Neural cell (in vitro differentiated cells): ENCODE measurements around the gene CD180. TPM values are rescaled to one million over a fixed set of nuclear protein-coding genes. Genes with fewer than 3 reads are reported as not detected.
"Not testable (repeated sequence)": the region's sequence is repeated elsewhere in the genome, so short reads cannot be mapped to it uniquely, and the experiment has no call there.

Experiments
- H2AFZ ChIP-seq: fragments of 200-600, 300-800 bp; sonication (generic), shearing (Covaris generic); 2 replicates; pipeline ENCODE4 v1.6.0; 2014; ENCODE audit warnings: low read depth, mild to moderate bottlenecking, antibody characterized with exemption, low read length, moderate library complexity
- H3F3A ChIP-seq: fragments of 200-600 bp; shearing (Covaris generic); 2 replicates; pipeline ENCODE4 v1.6.1; 2016; ENCODE audit warnings: mild to moderate bottlenecking, moderate library complexity, mixed read lengths, antibody characterized with exemption, low read length; ENCODE audit not compliant: insufficient read depth, poor library complexity, severe bottlenecking
- H3K27ac ChIP-seq: fragments of 200-600, 300-800 bp; sonication (generic), shearing (Covaris generic); 2 replicates; pipeline ENCODE4 v1.5.1; 2014; ENCODE audit warnings: mild to moderate bottlenecking, low read length, moderate library complexity
- H3K27me3 ChIP-seq: fragments of 300-800, 200-600 bp; sonication (generic), shearing (Covaris generic); 2 replicates; pipeline ENCODE4 v1.6.0; 2014; ENCODE audit warnings: mild to moderate bottlenecking, low read depth, low read length, moderate library complexity; ENCODE audit not compliant: insufficient read depth
- H3K36me3 ChIP-seq: fragments of 300-800, 200-600 bp; sonication (generic), shearing (Covaris generic); 2 replicates; pipeline ENCODE4 v1.5.1; 2014; ENCODE audit warnings: mild to moderate bottlenecking, antibody characterized with exemption, low read length, moderate library complexity; ENCODE audit not compliant: insufficient read depth
- H3K4me2 ChIP-seq: fragments of 300-800, 200-600 bp; sonication (generic), shearing (Covaris generic); 2 replicates; pipeline ENCODE4 v1.6.0; 2014; ENCODE audit warnings: mild to moderate bottlenecking, low read length
- H3K4me3 ChIP-seq: fragments of 300-800, 200-600 bp; sonication (generic), shearing (Covaris generic); 2 replicates; pipeline ENCODE4 v1.5.1; 2014; ENCODE audit warnings: mild to moderate bottlenecking, low read length, moderate library complexity
- H3K79me2 ChIP-seq: fragments of 200-600 bp; shearing (Covaris generic); replicated peaks from 2 replicates; pipeline ENCODE4 v1.6.0; 2014; ENCODE audit warnings: mild to moderate bottlenecking, low read length, moderate library complexity; ENCODE audit not compliant: insufficient read depth
- H3K9ac ChIP-seq: fragments of 300-800, 200-600 bp; sonication (generic), shearing (Covaris generic); 2 replicates; pipeline ENCODE4 v1.6.1; 2016; ENCODE audit warnings: mild to moderate bottlenecking, low read length, mixed read lengths
- H3K9me2 ChIP-seq: fragments of 200-600 bp; shearing (Covaris generic); 2 replicates; pipeline ENCODE4 v1.6.1; 2016; ENCODE audit warnings: mild to moderate bottlenecking, low read length, mixed read lengths; ENCODE audit not compliant: insufficient read depth
- H3K9me3 ChIP-seq: fragments of 200-600, 300-800 bp; sonication (generic), shearing (Covaris generic); 2 replicates; pipeline ENCODE4 v1.6.1; 2016; ENCODE audit warnings: mild to moderate bottlenecking, mixed run types, low read length, moderate library complexity, mixed read lengths
- H4K20me1 ChIP-seq: fragments of 200-600 bp; shearing (Covaris generic); 2 replicates; pipeline ENCODE4 v1.6.1; 2016; ENCODE audit warnings: mild to moderate bottlenecking, mixed run types; ENCODE audit not compliant: insufficient read depth
- EP300 ChIP-seq: fragments of 450-650 bp; conservative IDR thresholded peaks from 2 replicates; pipeline ENCODE4 v1.6.1; 2014; ENCODE audit warnings: antibody characterized with exemption, mild to moderate bottlenecking, moderate library complexity; ENCODE audit not compliant: poor library complexity, severe bottlenecking
- EZH2 ChIP-seq: fragments of 200-600, 300-800 bp; shearing (Covaris generic), sonication (generic); IDR thresholded peaks from 2 replicates; pipeline ENCODE4 v1.6.1; 2014; ENCODE audit warnings: antibody characterized with exemption, low read length, borderline replicate concordance, mild to moderate bottlenecking; ENCODE audit not compliant: insufficient read depth, poor library complexity, severe bottlenecking
- MXI1 ChIP-seq: fragments of 450-650 bp; conservative IDR thresholded peaks from 2 replicates; pipeline ENCODE4 v1.6.1; 2014; ENCODE audit warnings: antibody characterized with exemption, mild to moderate bottlenecking; ENCODE audit not compliant: poor library complexity, severe bottlenecking
- POLR2AphosphoS5 ChIP-seq: IDR thresholded peaks from 2 replicates; pipeline ENCODE4 v1.6.1; 2012
- RAD21 ChIP-seq: fragments of 450-650 bp; conservative IDR thresholded peaks from 2 replicates; pipeline ENCODE4 v1.6.1; 2014; ENCODE audit warnings: antibody characterized with exemption, mild to moderate bottlenecking, moderate library complexity
- REST ChIP-seq: IDR thresholded peaks from 2 replicates; pipeline ENCODE4 v1.6.1; 2012; ENCODE audit warnings: borderline replicate concordance
- SMC3 ChIP-seq: fragments of 450-650 bp; conservative IDR thresholded peaks from 2 replicates; pipeline ENCODE4 v1.6.1; 2014; ENCODE audit warnings: antibody characterized with exemption, mild to moderate bottlenecking, moderate library complexity; ENCODE audit not compliant: poor library complexity
- TAF1 ChIP-seq: IDR thresholded peaks from 2 replicates; pipeline ENCODE4 v1.6.1; 2012; ENCODE audit warnings: low read depth
- polyA plus RNA-seq: library from polyadenylated mRNA; depleted of rRNA; stranded (reverse); fragments of >200 nt; gene quantifications from 2 replicates; pipeline ENCODE4 v1.2.3, GENCODE V29; 2014
- TF ChIP-seq, protein P1 (sequence below): fragments of 450-650 bp; IDR thresholded peaks from 2 replicates; pipeline ENCODE4 v1.5.1; 2014; ENCODE audit warnings: antibody characterized with exemption, mild to moderate bottlenecking, moderate library complexity; ENCODE audit not compliant: poor library complexity, severe bottlenecking

Gene CD180
- polyA plus RNA-seq, 1 donor from 2014 or later, result not detected

DNA sequence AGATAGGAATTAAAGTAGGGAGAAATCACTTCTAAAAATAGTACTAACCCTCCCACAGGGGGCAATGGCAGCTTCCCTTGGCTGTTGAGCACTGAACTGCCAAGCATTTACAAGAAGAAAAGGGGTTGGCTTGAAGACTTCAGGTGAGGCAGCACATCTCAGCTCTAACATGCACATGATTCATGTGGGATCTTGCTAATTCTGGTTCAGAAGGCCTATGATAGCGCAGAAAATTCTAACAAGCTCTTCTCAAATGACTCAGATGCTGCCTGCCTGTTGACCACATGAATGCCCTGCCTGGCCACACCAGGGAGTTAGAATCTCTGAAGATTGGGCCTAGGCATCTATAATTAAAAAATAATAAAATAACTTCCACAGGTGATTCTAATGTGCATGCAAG is 22.6 kb downstream of the CD180 start:
- H3K4me3 ChIP-seq, result no peak overlapping the region
- H3K79me2 ChIP-seq, result no peaks in the 10 kb centered on the region
- H3K4me2 ChIP-seq, result no peak overlapping the region
- no peak overlapping the region for H3K9ac ChIP-seq
- H2AFZ ChIP-seq, result no peak overlapping the region
- TF ChIP-seq RAD21 (no peak), MXI1 (no peak)
- H3K9me2 ChIP-seq, result no peaks in the 10 kb centered on the region
- no peaks in the 10 kb centered on the region for H3F3A ChIP-seq
- no peaks in the 10 kb centered on the region for H3K9me3 ChIP-seq
- no peaks in the 10 kb centered on the region for H4K20me1 ChIP-seq
- no peaks in the 10 kb centered on the region for H3K27me3 ChIP-seq
- H3K36me3 ChIP-seq, result no peaks in the 10 kb centered on the region
- H3K27ac ChIP-seq, result no peak overlapping the region

DNA sequence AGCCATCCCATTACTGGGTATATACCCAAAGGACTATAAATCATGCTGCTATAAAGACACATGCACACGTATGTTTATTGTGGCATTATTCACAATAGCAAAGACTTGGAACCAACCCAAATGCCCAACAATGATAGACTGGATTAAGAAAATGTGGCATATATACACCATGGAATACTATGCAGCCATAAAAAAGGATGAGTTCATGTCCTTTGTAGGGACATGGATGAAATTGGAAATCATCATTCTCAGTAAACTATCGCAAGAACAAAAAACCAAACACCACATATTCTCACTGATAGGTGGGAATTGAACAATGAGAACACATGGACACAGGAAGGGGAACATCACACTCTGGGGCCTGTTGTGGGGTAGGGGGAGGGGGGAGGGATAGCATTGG is 23.2 kb downstream of the CD180 start:
- not testable (repeated sequence) for H3K9ac ChIP-seq, H4K20me1 ChIP-seq, H3K4me2 ChIP-seq, H2AFZ ChIP-seq, H3K9me3 ChIP-seq, H3F3A ChIP-seq, H3K36me3 ChIP-seq, H3K9me2 ChIP-seq, H3K27ac ChIP-seq, H3K27me3 ChIP-seq, H3K79me2 ChIP-seq, H3K4me3 ChIP-seq

GRCh38 chr5:67170767-67171166 is 25.8 kb downstream of the CD180 start:
- no peak overlapping the region for H3K9ac ChIP-seq
- no peaks in the 10 kb centered on the region for H3K9me2 ChIP-seq
- no peak overlapping the region for H2AFZ ChIP-seq
- H3K4me3 ChIP-seq, result no peak overlapping the region
- H3K27me3 ChIP-seq, result no peaks in the 10 kb centered on the region
- TF ChIP-seq REST (no peak), EP300 (no peak), TAF1 (no peak), SMC3 (no peak), MXI1 (no peak), POLR2AphosphoS5 (no peak), EZH2 (no peak), RAD21 (no peak)
- TF ChIP-seq, protein P1, sequence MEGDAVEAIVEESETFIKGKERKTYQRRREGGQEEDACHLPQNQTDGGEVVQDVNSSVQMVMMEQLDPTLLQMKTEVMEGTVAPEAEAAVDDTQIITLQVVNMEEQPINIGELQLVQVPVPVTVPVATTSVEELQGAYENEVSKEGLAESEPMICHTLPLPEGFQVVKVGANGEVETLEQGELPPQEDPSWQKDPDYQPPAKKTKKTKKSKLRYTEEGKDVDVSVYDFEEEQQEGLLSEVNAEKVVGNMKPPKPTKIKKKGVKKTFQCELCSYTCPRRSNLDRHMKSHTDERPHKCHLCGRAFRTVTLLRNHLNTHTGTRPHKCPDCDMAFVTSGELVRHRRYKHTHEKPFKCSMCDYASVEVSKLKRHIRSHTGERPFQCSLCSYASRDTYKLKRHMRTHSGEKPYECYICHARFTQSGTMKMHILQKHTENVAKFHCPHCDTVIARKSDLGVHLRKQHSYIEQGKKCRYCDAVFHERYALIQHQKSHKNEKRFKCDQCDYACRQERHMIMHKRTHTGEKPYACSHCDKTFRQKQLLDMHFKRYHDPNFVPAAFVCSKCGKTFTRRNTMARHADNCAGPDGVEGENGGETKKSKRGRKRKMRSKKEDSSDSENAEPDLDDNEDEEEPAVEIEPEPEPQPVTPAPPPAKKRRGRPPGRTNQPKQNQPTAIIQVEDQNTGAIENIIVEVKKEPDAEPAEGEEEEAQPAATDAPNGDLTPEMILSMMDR, result no peak
- no peaks in the 10 kb centered on the region for H4K20me1 ChIP-seq
- no peaks in the 10 kb centered on the region for H3F3A ChIP-seq
- no peak overlapping the region for H3K4me2 ChIP-seq
- H3K9me3 ChIP-seq, result no peaks in the 10 kb centered on the region
- no peak overlapping the region for H3K27ac ChIP-seq
- no peaks in the 10 kb centered on the region for H3K36me3 ChIP-seq
- no peaks in the 10 kb centered on the region for H3K79me2 ChIP-seq
